GM21619 (cell line): ENCODE measurements around the gene BAG2.

Experiments
- ATAC-seq: cut with Tn5 transposase; IDR thresholded peaks from one replicate; pipeline ENCODE4 v1.9.1; 2021; ENCODE audit not compliant: unreplicated experiment

BAG2 gene

GRCh38 chr6:57173886-57174510 is 1.9 kb downstream of the BAG2 start:
- ATAC-seq = no peak

GRCh38 chr6:57174511-57174907 is 2.4 kb downstream of the BAG2 start:
- no peak for ATAC-seq

- no peak for ATAC-seq
Measured at GRCh38 chr6:57177545-57178265, 5.6 kb downstream of the BAG2 start.

- no peak for ATAC-seq
Measured at GRCh38 chr6:57180596-57180995, 8.5 kb downstream of the BAG2 start.

- no peak for ATAC-seq
Measured at GRCh38 chr6:57182017-57182432, 9.9 kb downstream of the BAG2 start.

- ATAC-seq = no peak
Measured at GRCh38 chr6:57183336-57183735, 11.2 kb downstream of the BAG2 start.

GRCh38 chr6:57190140-57190539 is 18.0 kb downstream of the BAG2 start:
- ATAC-seq = no peak

- no peak for ATAC-seq
Measured at GRCh38 chr6:57193177-57193576, 21.1 kb downstream of the BAG2 start.

- ATAC-seq = no peak
Measured at GRCh38 chr6:57195457-57195856, 23.3 kb downstream of the BAG2 start.

GRCh38 chr6:57198926-57199636 is 27.0 kb downstream of the BAG2 start:
- ATAC-seq = no peak

- no peak for ATAC-seq
Measured at GRCh38 chr6:57201718-57202117, 29.6 kb downstream of the BAG2 start.

GRCh38 chr6:57205550-57206328 is 33.6 kb downstream of the BAG2 start:
- ATAC-seq = no peak

- no peak for ATAC-seq
Measured at GRCh38 chr6:57207141-57207540, 35.0 kb downstream of the BAG2 start.

GRCh38 chr6:57207872-57208271 is 35.7 kb downstream of the BAG2 start:
- no peak for ATAC-seq

GRCh38 chr6:57209030-57209429 is 36.9 kb downstream of the BAG2 start:
- no peak for ATAC-seq

GRCh38 chr6:57210060-57210459 is 37.9 kb downstream of the BAG2 start:
- no peak for ATAC-seq

- ATAC-seq = no peak
Measured at GRCh38 chr6:57215260-57215659, 43.1 kb downstream of the BAG2 start.

- ATAC-seq = no peak
Measured at GRCh38 chr6:57216235-57217101, 44.3 kb downstream of the BAG2 start.

- ATAC-seq = no peak
Measured at GRCh38 chr6:57217270-57217669, 45.1 kb downstream of the BAG2 start.

GRCh38 chr6:57220083-57220703 is 48.1 kb downstream of the BAG2 start:
- ATAC-seq = no peak
